Measurements from ENCODE around the gene SLC15A3.
A peak's percentile ranks its signal among the peaks of the same experiment; 100 is the strongest.
"Not testable (repeated sequence)": the region's sequence is repeated elsewhere in the genome, so short reads cannot be mapped to it uniquely, and the experiment has no call there.

SLC15A3 gene

DNA sequence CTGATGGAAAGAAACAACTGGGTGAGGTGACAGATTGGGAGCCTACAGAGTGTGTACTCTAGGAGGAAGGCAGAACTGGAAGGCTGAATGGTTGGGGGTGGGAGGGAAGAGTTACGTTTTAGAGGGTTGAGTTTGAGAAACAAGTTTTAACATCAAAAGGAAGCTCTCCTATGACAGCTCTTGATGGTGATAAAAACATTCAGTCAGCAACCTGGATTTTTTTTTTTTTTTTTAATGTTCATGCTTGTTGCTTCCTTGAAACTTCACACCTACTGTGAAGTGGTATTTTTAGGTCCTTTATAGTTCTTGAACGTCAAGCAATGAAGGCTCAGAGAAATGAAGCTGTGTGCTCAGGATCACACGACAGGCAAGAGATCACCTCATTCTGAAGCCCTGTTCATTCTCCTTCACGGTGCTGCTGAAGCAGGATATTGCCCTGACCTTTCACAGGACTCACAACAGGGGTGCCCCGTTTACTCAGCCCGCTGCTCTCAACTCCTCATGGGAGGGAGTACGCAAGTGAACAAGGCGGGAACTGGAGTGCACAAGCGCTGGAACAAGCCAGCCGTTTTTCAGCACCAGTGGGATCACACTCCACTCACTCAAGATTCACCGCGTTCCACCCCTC is 39.6 kb downstream of the SLC15A3 start:
- peak; percentile 94 for DNase-seq (ENCODE audit: low read depth)
- no peak for TF ChIP-seq CTCF (conservative IDR thresholded peaks at IDR 0.05; ENCODE audit: low read depth, low read length)
- H3K4me3 ChIP-seq (ENCODE audit: low read depth, low read length) = peak overlapping the region; percentile 36

DNA sequence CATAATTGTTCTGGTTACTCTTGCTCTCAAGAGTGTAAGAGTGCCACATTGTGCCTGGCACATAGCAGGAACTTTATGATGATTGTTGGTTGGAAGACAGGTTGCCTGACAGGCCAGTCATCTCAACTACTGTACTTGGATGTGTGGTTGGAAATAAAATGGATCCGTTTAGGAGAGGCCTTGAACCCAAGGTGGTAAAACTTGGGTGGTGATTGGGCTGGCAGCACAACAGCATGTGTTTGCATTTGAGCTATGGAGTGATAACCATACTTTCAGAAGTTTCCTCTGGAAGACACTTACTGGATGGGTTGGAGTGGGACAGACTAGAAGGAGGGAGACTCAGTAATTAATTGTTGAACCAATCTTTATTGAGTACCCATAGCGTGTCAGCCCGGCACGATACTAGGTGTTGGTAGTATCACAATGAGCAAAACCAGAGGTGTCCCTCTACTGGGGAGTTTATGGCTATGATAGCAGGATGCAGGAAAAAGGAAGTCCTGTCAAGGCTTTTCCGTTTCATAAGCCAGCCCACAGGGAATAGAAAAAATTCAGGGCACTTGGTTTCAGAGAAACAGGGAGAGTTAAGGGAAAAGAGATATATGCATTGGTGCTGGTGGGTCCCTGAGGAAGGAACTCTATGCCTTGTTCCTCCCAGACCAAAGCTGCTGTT is 41.1 kb downstream of the SLC15A3 start:
- DNase-seq (ENCODE audit: low read depth) = no peak
- no peak for TF ChIP-seq CTCF (conservative IDR thresholded peaks at IDR 0.05; ENCODE audit: low read depth, low read length)
- H3K4me3 ChIP-seq (ENCODE audit: low read depth, low read length) = no peak overlapping the region

- no peak for DNase-seq (ENCODE audit: low read depth)
- no peak for TF ChIP-seq CTCF (conservative IDR thresholded peaks at IDR 0.05; ENCODE audit: low read depth, low read length)
- no peak overlapping the region for H3K4me3 ChIP-seq (ENCODE audit: low read depth, low read length)
These were observed 41.7 kb downstream of the SLC15A3 start for GRCh38 chr11:60910281-60910687.

DNA sequence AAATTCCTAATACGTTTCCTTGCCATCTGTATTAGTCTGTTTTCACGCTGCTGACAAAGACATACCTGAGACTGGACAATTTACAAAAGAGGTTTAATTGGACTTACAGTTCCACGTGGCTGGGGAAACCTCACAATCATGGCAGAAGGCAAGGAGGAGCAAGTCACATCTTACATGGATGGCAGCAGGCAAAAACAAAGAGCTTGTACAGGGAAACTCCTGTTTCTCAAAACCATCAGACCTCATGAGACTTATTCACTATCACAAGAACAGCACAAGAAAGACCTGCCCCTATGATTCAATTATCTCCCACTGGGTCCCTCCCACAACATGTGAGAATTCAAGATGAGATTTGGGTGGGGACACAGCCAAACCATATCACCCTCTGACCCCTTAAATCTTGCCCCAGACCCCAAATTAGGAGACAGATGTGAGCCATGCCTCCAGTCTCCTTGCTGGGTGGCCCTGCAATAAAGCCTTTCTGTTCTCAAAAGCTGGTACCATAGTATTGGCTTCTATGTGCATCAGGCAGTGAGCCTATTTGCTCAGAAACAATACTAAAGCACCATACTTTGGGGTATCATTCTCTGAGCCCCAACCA is 42.2 kb downstream of the SLC15A3 start:
- DNase-seq (ENCODE audit: low read depth); H3K4me3 ChIP-seq (ENCODE audit: low read depth, low read length): not testable (repeated sequence)

DNA sequence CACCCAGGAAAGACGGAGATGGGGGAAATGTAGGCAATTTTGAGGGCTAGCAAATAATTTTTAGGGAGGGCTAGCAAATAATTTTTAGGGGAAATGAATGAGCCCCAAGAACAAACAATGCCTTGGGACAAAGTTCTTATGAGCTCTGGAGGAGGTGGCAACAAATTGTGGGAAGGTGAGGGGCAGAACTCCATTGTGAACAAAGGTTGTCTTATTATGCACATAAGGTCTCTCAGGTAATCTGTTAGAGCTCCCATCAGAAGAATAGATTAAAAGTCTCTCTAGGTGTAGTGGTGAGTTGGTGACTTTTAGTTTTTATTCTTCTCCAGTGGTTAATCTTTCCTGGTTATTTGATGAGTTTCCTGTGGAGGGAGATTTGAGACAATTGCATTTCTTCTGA is 43.2 kb downstream of the SLC15A3 start:
- no peak for DNase-seq (ENCODE audit: low read depth)
- no peak overlapping the region for H3K4me3 ChIP-seq (ENCODE audit: low read depth, low read length)
- no peak for TF ChIP-seq CTCF (conservative IDR thresholded peaks at IDR 0.05; ENCODE audit: low read depth, low read length)

GRCh38 chr11:60906132-60906972 is 45.6 kb downstream of the SLC15A3 start, which contains the start of gene PRPF19:
TSS of gene PRPF19 (minus strand) at chr11:60906585. CDS start at chr11:60906382, 203 bp downstream.
- no peak for TF ChIP-seq CTCF (conservative IDR thresholded peaks at IDR 0.05; ENCODE audit: low read depth, low read length)
- peak within 1 kb of the TSS; percentile 90 for H3K4me3 ChIP-seq (ENCODE audit: low read depth, low read length)
- DNase-seq (ENCODE audit: low read depth) = peak; percentile 96

DNA sequence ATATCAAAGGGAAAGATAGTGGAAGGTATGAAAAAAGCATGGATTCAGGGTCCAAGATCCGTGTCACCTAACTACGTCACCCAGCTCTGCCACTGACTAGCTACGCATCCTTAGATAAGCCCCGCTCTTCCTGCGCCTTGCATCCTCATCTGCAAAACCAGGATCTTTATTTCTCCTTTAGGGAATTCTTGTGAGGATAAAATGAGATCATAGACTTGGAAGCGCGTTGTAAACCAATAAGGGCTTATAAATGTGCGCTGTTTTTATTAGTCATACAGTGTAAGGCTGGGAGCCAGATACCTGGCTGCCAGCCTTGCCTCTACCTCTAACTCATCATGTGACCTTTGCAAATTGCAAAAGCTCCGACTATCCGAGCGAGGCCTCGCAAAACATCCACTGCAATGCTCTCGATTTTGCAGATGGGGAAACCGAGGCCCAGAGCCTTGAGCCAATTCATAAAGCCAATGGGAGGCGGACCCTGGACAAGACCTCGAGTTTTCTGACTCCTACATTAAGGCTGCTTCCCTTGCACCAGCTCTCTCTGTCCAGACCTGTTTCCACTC is 46.3 kb downstream of the SLC15A3 start:
- no peak for TF ChIP-seq CTCF (conservative IDR thresholded peaks at IDR 0.05; ENCODE audit: low read depth, low read length)
- H3K4me3 ChIP-seq (ENCODE audit: low read depth, low read length) = peak overlapping the region; percentile 90
- peak; percentile 17 for DNase-seq (ENCODE audit: low read depth)
